ENCODE data around the gene PDE2A. TPM values are rescaled to one million over a fixed set of nuclear protein-coding genes. Genes with fewer than 3 reads are reported as not detected.

Gene PDE2A
- total RNA-seq, 1 experiment from 2014 or later = 9.6 TPM

DNA sequence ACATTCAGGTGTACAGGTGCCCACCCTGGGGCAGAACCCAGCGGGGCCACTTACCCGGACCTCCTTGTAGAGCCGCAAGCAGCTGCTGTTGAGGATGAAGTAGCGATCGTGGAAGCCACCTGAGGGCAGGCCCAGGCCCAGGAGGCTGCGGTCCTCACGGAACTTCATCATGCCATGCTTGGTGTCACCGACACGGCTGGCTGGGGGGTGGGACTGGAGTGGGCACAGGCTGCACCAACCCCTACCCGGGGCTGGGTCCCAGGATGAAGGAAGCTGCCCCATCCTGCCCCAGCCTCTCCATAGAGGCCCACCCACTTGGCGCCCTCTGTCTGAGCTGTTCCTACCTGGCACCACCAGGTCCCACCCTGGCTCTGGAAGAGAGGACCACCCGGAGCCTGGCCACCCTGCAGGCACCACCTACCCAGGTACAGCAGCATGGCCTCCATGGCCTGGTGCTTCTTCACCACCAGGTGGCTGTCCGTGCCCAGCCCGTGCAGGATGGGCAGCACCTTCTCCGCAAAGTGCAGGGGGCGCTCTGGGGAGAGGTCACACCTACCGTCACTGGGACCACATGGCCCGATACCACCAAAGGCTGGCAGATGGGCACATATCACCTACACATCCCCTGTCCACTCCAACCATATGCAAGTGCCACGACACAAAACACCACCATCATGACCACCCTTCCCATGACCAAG lies 19.2 kb upstream of the PDE2A start:
- no peak for DNase-seq
- peaks cover 4% of the 10 kb centered on the region; the same call in 1 of the 2 replicates for H4K20me1 ChIP-seq (ENCODE audit: insufficient read depth)
- no peak overlapping the region for H3K4me3 ChIP-seq
- no peaks in the 10 kb centered on the region for H3K27me3 ChIP-seq (ENCODE audit: insufficient read depth, low read depth)
- no peak for TF ChIP-seq EZH2 (IDR thresholded peaks at IDR 0.05; ENCODE audit: low read depth)
- no peak for TF ChIP-seq CTCF (conservative IDR thresholded peaks at IDR 0.05)
- no peaks in the 10 kb centered on the region for H3K9me2 ChIP-seq (ENCODE audit: insufficient read depth)
- no TSS peak for BruUV-seq (replicated peaks)
- intact Hi-C loops (cut with micrococcal nuclease; ENCODE audit: unreplicated experiment) = no loop called here
- no peaks in the 10 kb centered on the region for H3F3A ChIP-seq (ENCODE audit: insufficient read depth, low read depth)
- CTCF ChIA-PET = no interaction called here
- no peaks in the 10 kb centered on the region for H3K4me1 ChIP-seq (replicated peaks; ENCODE audit: insufficient read depth)
- no peak overlapping the region for H3K27ac ChIP-seq
- H3K79me2 ChIP-seq (ENCODE audit: low read depth) = no peaks in the 10 kb centered on the region
- H3K9me3 ChIP-seq (ENCODE audit: insufficient read depth, low read depth) = no peaks in the 10 kb centered on the region
- peaks cover 10% of the 10 kb centered on the region; the same call in 1 of the 2 replicates for H3K36me3 ChIP-seq (ENCODE audit: low read depth)
- POLR2A ChIA-PET (ENCODE audit: unreplicated experiment) = no interaction called here
- H2AFZ ChIP-seq = no peak overlapping the region
- no peak overlapping the region for H3K4me2 ChIP-seq

DNA sequence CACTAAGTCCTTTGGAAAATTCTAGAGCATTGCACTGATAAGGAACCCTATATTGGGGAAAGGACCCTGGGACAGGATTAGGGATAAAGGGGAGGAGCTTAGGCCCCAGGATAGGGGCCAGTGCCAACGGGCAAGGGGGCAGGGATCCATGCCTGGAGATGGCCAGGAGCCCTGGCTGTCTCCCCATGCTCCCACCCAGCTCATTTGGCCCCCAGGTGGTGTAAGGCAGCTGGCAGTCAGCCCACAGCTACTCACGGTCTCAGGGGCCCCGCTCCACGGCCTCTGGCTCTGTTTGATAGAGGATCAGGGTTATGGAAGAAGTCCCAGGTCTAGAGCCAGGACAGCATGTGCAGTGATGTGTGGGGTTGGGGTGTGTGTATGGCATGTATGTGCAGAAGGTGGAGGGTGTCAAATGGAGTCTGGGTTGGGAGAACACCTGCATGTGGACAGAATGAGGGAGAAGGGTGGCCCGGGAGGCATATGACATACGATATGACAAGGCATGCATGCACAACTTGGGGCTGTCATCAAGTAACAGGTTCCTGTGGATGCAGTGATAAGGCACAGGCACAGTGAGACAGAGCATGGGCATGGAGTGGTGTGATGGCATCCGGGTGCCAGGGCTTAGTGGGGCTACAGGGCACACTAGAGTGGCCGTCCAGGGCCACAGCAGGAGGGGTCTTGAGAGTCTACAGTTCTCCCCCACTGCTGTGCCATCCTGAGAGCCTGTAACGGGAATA lies 18.4 kb upstream of the PDE2A start:
- H3K27ac ChIP-seq = no peak overlapping the region
- no peak for TF ChIP-seq CTCF (conservative IDR thresholded peaks at IDR 0.05)
- TF ChIP-seq EZH2 (IDR thresholded peaks at IDR 0.05; ENCODE audit: low read depth) = no peak
- ChIA-PET POLR2A (ENCODE audit: unreplicated experiment) (no interaction called here), CTCF (interaction anchor here (0.7 kb wide), 1 partner anchor 128 kb away, joined by 3 read pairs; no protein-coding TSS in a partner anchor)
- DNase-seq = no peak
- H3K4me3 ChIP-seq = no peak overlapping the region
- H3K4me1 ChIP-seq (replicated peaks; ENCODE audit: insufficient read depth) = no peaks in the 10 kb centered on the region
- H4K20me1 ChIP-seq (ENCODE audit: insufficient read depth) = peaks cover 4% of the 10 kb centered on the region; the same call in 1 of the 2 replicates
- no peaks in the 10 kb centered on the region for H3K9me3 ChIP-seq (ENCODE audit: insufficient read depth, low read depth)
- intact Hi-C loops (cut with micrococcal nuclease; ENCODE audit: unreplicated experiment) = no loop called here
- BruUV-seq (replicated peaks) = no TSS peak
- no peaks in the 10 kb centered on the region for H3K79me2 ChIP-seq (ENCODE audit: low read depth)
- H3F3A ChIP-seq (ENCODE audit: insufficient read depth, low read depth) = no peaks in the 10 kb centered on the region; the same call in 1 of the 2 replicates
- H3K27me3 ChIP-seq (ENCODE audit: insufficient read depth, low read depth) = no peaks in the 10 kb centered on the region
- H3K36me3 ChIP-seq (ENCODE audit: low read depth) = peaks cover 10% of the 10 kb centered on the region; the same call in 1 of the 2 replicates
- H3K9me2 ChIP-seq (ENCODE audit: insufficient read depth) = no peaks in the 10 kb centered on the region
- no peak overlapping the region for H3K4me2 ChIP-seq
- H2AFZ ChIP-seq = no peak overlapping the region

GRCh38 chr11:72690166-72690565 lies 15.9 kb upstream of the PDE2A start:
- no peak for TF ChIP-seq CTCF (conservative IDR thresholded peaks at IDR 0.05)
- no peak for TF ChIP-seq EZH2 (IDR thresholded peaks at IDR 0.05; ENCODE audit: low read depth)
- CTCF ChIA-PET = no interaction called here

More at GRCh38 chr11:72690166-72690565, 15.9 kb upstream of the PDE2A start:
- BruUV-seq (replicated peaks) = no TSS peak
- Histone ChIP-seq H3K79me2 (ENCODE audit: low read depth) (no peaks in the 10 kb centered on the region), H3F3A (ENCODE audit: insufficient read depth, low read depth) (peaks cover 15% of the 10 kb centered on the region; the same call in 1 of the 2 replicates), H2AFZ (no peak overlapping the region), H3K27ac (no peak overlapping the region), H3K36me3 (ENCODE audit: low read depth) (peaks cover 6% of the 10 kb centered on the region; the same call in 1 of the 2 replicates), H3K27me3 (ENCODE audit: insufficient read depth, low read depth) (no peaks in the 10 kb centered on the region), H4K20me1 (ENCODE audit: insufficient read depth) (peaks cover 10% of the 10 kb centered on the region; the same call in 1 of the 2 replicates), H3K4me2 (no peak overlapping the region), H3K4me3 (no peak overlapping the region), H3K4me1 (replicated peaks; ENCODE audit: insufficient read depth) (no peaks in the 10 kb centered on the region), H3K9me3 (ENCODE audit: insufficient read depth, low read depth) (no peaks in the 10 kb centered on the region), H3K9me2 (ENCODE audit: insufficient read depth) (no peaks in the 10 kb centered on the region)
- intact Hi-C loops (cut with micrococcal nuclease; ENCODE audit: unreplicated experiment) = no loop called here
- no peak for DNase-seq
- POLR2A ChIA-PET (ENCODE audit: unreplicated experiment) = no interaction called here

Measured in PC-9 (cell line).